GM23338 (cell line): ENCODE data around the gene POLD3. TPM values are rescaled to one million over a fixed set of nuclear protein-coding genes. Genes with fewer than 3 reads are reported as not detected.
A peak's percentile ranks its signal among the peaks of the same experiment; 100 is the strongest.

ENCODE experiments used
- ATAC-seq: fragments of 200-7000 bp; cut with Tn5 transposase; 3 replicates; pipeline ENCODE4 v1.9.1; 2020
- DNase-seq: peaks from one replicate; pipeline ENCODE4 v3.0.0-alpha.2; 2015; ENCODE audit warnings: low spot score
- H2AFZ ChIP-seq: fragments of 200-600 bp; sonication (generic); 2 replicates; pipeline ENCODE4 v1.8.0; 2016; ENCODE audit warnings: antibody characterized with exemption, mild to moderate bottlenecking, moderate library complexity
- H3F3A ChIP-seq: fragments of 200-600 bp; sonication (generic); replicated peaks from 2 replicates; pipeline ENCODE4 v1.8.0; 2017; ENCODE audit warnings: antibody characterized with exemption, mixed run types, low read depth
- H3K27ac ChIP-seq: fragments of 200-600 bp; sonication (generic); 2 replicates; pipeline ENCODE4 v1.6.1; 2016; ENCODE audit warnings: low read depth
- H3K27me3 ChIP-seq: fragments of 200-600 bp; sonication (generic); 2 replicates; pipeline ENCODE4 v1.8.0; 2016; ENCODE audit warnings: mild to moderate bottlenecking, mixed run types, moderate library complexity; ENCODE audit not compliant: insufficient read depth
- H3K36me3 ChIP-seq: fragments of 200-600 bp; sonication (generic); 2 replicates; pipeline ENCODE4 v1.8.0; 2016; ENCODE audit warnings: mild to moderate bottlenecking; ENCODE audit not compliant: insufficient read depth
- H3K4me1 ChIP-seq: fragments of 200-600 bp; sonication (generic); 2 replicates; pipeline ENCODE4 v1.8.0; 2016; ENCODE audit warnings: mild to moderate bottlenecking, moderate library complexity; ENCODE audit not compliant: insufficient read depth
- H3K4me2 ChIP-seq: fragments of 200-600 bp; sonication (generic); 2 replicates; pipeline ENCODE4 v1.7.1; 2017; ENCODE audit warnings: mixed run types
- H3K4me3 ChIP-seq: fragments of 200-600 bp; sonication (generic); 2 replicates; pipeline ENCODE4 v1.6.1; 2016; ENCODE audit warnings: mixed run types
- H3K79me2 ChIP-seq: fragments of 200-600 bp; sonication (generic); replicated peaks from 2 replicates; pipeline ENCODE4 v1.8.0; 2017; ENCODE audit warnings: mild to moderate bottlenecking; ENCODE audit not compliant: insufficient read depth
- H3K9me2 ChIP-seq: fragments of 200-600 bp; sonication (generic); 2 replicates; pipeline ENCODE4 v1.8.0; 2017; ENCODE audit not compliant: insufficient read depth
- H4K20me1 ChIP-seq: fragments of 200-600 bp; sonication (generic); replicated peaks from 2 replicates; pipeline ENCODE4 v1.8.0; 2017; ENCODE audit warnings: mild to moderate bottlenecking; ENCODE audit not compliant: insufficient read depth
- H3K27ac Mint-ChIP-seq: 2 replicates; pipeline ENCODE4 v1.8.0; 2020; ENCODE audit warnings: inconsistent platforms, mild to moderate bottlenecking, moderate library complexity, mixed read lengths
- H3K27me3 Mint-ChIP-seq: 3 replicates; pipeline ENCODE4 v1.8.0; 2022; ENCODE audit warnings: low read depth, mild to moderate bottlenecking, moderate library complexity, mixed read lengths, inconsistent platforms; ENCODE audit not compliant: insufficient read depth, poor library complexity
- H3K36me3 Mint-ChIP-seq: 3 replicates; pipeline ENCODE4 v1.8.0; 2021; ENCODE audit warnings: low read depth, mild to moderate bottlenecking, inconsistent platforms, moderate library complexity, mixed read lengths
- H3K4me1 Mint-ChIP-seq: 3 replicates; pipeline ENCODE4 v1.8.0; 2020; ENCODE audit warnings: mild to moderate bottlenecking, inconsistent platforms, mixed read lengths
- H3K4me3 Mint-ChIP-seq: 3 replicates; pipeline ENCODE4 v1.8.0; 2021; ENCODE audit warnings: moderate library complexity, mild to moderate bottlenecking, inconsistent platforms, mixed read lengths
- H3K9me3 Mint-ChIP-seq: 3 replicates; pipeline ENCODE4 v1.8.0; 2020; ENCODE audit warnings: moderate library complexity, mild to moderate bottlenecking, inconsistent platforms, mixed read lengths
- CREB1 ChIP-seq: fragments of 250-450 bp; sonication (Bioruptor Pico); IDR thresholded peaks from 2 replicates; pipeline ENCODE4 v1.5.0; 2020; ENCODE audit warnings: low read depth, mild to moderate bottlenecking, moderate library complexity
- CTCF ChIP-seq, 2 experiments: fragments of 200-600 bp in 1 of 2; sonication (generic) in 1 of 2; conservative IDR thresholded peaks; 2 replicates each; pipeline versions ENCODE4 v1.5.1 to v1.6.1; 2016 to 2017; ENCODE audit warnings: antibody characterized with exemption in 2 of 2, low read depth in 2 of 2, mild to moderate bottlenecking in 2 of 2, moderate library complexity in 1 of 2
- EZH2phosphoT487 ChIP-seq: fragments of 200-600 bp; sonication (generic); IDR thresholded peaks from one replicate; pipeline ENCODE4 v1.8.1; 2018; ENCODE audit warnings: antibody characterized with exemption; ENCODE audit not compliant: unreplicated experiment
- JUNB ChIP-seq: IDR thresholded peaks from one replicate; pipeline ENCODE4 v1.6.1; 2016; ENCODE audit warnings: antibody characterized with exemption; ENCODE audit not compliant: unreplicated experiment
- NANOG ChIP-seq: IDR thresholded peaks from 2 replicates; pipeline ENCODE4 v1.6.1; 2016; ENCODE audit warnings: antibody characterized with exemption, borderline replicate concordance
- POLR2AphosphoS5 ChIP-seq: IDR thresholded peaks from 2 replicates; pipeline ENCODE4 v1.6.1; 2016; ENCODE audit warnings: antibody characterized with exemption, low read depth
- STAT1 ChIP-seq: IDR thresholded peaks from one replicate; pipeline ENCODE4 v1.6.1; 2016; ENCODE audit warnings: antibody characterized with exemption; ENCODE audit not compliant: unreplicated experiment
- ZNF114 ChIP-seq: fragments of 250-450 bp; sonication (Bioruptor Pico); IDR thresholded peaks from 2 replicates; pipeline ENCODE4 v1.5.0; 2020; ENCODE audit warnings: mild to moderate bottlenecking, moderate library complexity
- ZNF331 ChIP-seq: fragments of 250-450 bp; sonication (Bioruptor Pico); IDR thresholded peaks from 2 replicates; pipeline ENCODE4 v1.5.0; 2020; ENCODE audit warnings: low read depth, mild to moderate bottlenecking, moderate library complexity
- ZNF462 ChIP-seq: fragments of 250-450 bp; sonication (Bioruptor Pico); IDR thresholded peaks from 2 replicates; pipeline ENCODE4 v1.5.0; 2020; ENCODE audit warnings: mild to moderate bottlenecking, moderate library complexity
- polyA plus RNA-seq: library from polyadenylated mRNA; unstranded; fragments of >200 nt; fragmentation: Nextera tagmentation; extraction: Ambion mirVana; gene quantifications from 2 replicates; pipeline ENCODE4 v1.2.1, GENCODE V29; 2016
- total RNA-seq: library from RNA; depleted of rRNA; stranded (reverse); fragments of >200 nt; shearing (Covaris generic); gene quantifications from 2 replicates; pipeline ENCODE4 v1.2.3, GENCODE V29; 2014

The POLD3 gene
- total and polyA plus RNA-seq, 2 experiments from 2014 or later: 21.9 to 50.1 TPM

GRCh38 chr11:74662487-74663103, 70.2 kb downstream of the POLD3 start:
- Histone ChIP-seq H3K36me3 (no peaks in the 10 kb centered on the region), H2AFZ (no peak overlapping the region), H3F3A (no peaks in the 10 kb centered on the region), H3K4me3 (no peak overlapping the region), H3K4me1 (peaks cover 6% of the 10 kb centered on the region), H3K4me2 (peak overlapping the region; percentile 35; the same call in 1 of the 2 replicates), H3K79me2 (no peaks in the 10 kb centered on the region), H3K27ac (no peak overlapping the region), H3K9me2 (no peaks in the 10 kb centered on the region), H3K27me3 (no peaks in the 10 kb centered on the region), H4K20me1 (no peaks in the 10 kb centered on the region)
- no peak overlapping the region for H3K27ac Mint-ChIP-seq
- peaks cover 13% of the 10 kb centered on the region for H3K4me1 Mint-ChIP-seq
- H3K9me3 Mint-ChIP-seq: peaks cover 27% of the 10 kb centered on the region
- ATAC-seq (peak; percentile 43; the same call in 2 of the 3 replicates), DNase-seq (no peak)
- peaks cover 36% of the 10 kb centered on the region for H3K36me3 Mint-ChIP-seq
- H3K27me3 Mint-ChIP-seq: no peaks in the 10 kb centered on the region
- no peak for TF ChIP-seq JUNB
- no peak for TF ChIP-seq ZNF331 (CRISPR knock-in tag)
- no peak for TF ChIP-seq POLR2AphosphoS5
- TF ChIP-seq CTCF (conservative IDR thresholded peaks at IDR 0.05; ENCODE audit: low read depth in 2 of 2): no peak
- H3K4me3 Mint-ChIP-seq: no peak overlapping the region

- Mint-ChIP-seq H3K9me3 (peaks cover 22% of the 10 kb centered on the region), H3K27ac (no peak overlapping the region), H3K4me1 (peaks cover 13% of the 10 kb centered on the region), H3K27me3 (no peaks in the 10 kb centered on the region), H3K36me3 (peaks cover 31% of the 10 kb centered on the region), H3K4me3 (no peak overlapping the region)
- Histone ChIP-seq H3K9me2 (no peaks in the 10 kb centered on the region), H3K4me2 (no peak overlapping the region), H2AFZ (no peak overlapping the region), H3K4me3 (no peak overlapping the region), H3K27ac (no peak overlapping the region), H4K20me1 (no peaks in the 10 kb centered on the region), H3K79me2 (no peaks in the 10 kb centered on the region), H3K36me3 (no peaks in the 10 kb centered on the region), H3K27me3 (no peaks in the 10 kb centered on the region), H3K4me1 (peaks cover 6% of the 10 kb centered on the region), H3F3A (no peaks in the 10 kb centered on the region)
- DNase-seq: no peak
- ATAC-seq: no peak
- TF ChIP-seq STAT1 (no peak), JUNB (no peak), CREB1 (CRISPR knock-in tag) (no peak), ZNF114 (CRISPR knock-in tag) (no peak), POLR2AphosphoS5 (no peak), CTCF (conservative IDR thresholded peaks at IDR 0.05; ENCODE audit: low read depth in 2 of 2) (no peak), NANOG (no peak), ZNF462 (CRISPR knock-in tag) (no peak), EZH2phosphoT487 (no peak), ZNF331 (CRISPR knock-in tag) (no peak)
Measured at GRCh38 chr11:74663315-74663714, 70.9 kb downstream of the POLD3 start.
